Activated T-helper 1 cell treated with anti-CD3 and anti-CD28 coated beads, Interleukin-2, amount 50 U/mL, for 16 hours (primary cell): ENCODE data around the gene RERE.

Experiments used
- DNase-seq, 2 donors: peaks; one replicate each; pipeline ENCODE4 v3.0.0-alpha.2; 2020; ENCODE audit warnings: low read depth in 1 of 2, low spot score in 1 of 2

RERE gene

DNA sequence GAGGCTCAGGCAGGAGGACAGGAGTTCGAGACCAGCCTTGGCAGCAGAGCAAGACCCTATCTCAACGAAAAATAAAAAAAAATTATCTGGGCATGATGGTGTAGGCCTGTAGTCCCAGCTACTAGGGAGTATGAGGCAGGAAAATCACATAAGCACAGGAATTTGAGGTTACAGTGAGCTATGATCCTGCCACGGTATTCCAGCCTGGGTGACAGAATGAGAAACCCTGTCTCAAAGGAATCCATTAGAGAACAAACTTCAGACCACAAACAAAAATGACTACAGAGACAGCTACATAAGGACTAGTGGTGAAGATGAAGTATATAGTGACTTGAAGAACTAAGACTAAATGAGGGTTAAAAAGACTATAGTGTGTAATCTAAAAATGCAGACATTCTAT lies 233.1 kb downstream of the RERE start:
- DNase-seq, result no peak

DNA sequence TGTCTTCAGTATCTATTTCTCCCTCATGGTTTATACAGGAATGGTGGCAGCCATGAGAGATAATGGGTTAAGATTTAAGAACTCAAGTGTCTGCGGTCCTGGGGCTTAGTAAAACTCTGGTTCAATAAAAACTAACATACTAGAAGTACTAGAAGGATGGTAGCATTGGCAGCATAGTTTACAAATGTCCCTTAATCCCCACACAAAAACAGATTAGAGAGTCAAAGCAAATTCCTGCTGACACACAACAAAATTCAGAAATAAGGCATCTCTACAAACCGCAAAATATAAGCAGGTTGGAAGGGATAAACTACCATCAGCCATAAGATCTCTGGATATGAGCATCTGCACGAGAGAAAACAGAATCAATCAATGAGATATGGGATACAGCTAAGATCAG lies 234.4 kb downstream of the RERE start:
- no peak for DNase-seq

DNA sequence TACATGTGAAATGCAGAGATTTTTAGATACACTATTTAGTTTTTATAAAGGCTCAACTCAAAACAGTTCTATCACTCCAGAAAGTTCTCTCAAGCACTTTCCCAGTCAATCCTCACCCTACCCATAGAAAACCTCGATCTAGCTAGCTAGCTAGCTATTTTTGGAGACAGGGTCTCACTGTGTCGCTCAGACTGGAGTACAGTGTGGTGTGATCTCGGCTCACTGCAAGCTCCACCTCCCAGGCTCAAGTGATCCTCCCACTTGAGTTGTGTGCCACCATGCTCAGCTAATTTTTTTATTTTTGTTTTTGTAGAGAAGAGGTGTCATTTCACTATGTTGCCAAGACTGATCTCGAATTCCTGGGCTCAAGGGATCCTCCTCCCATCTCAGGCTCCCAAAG lies 236.9 kb downstream of the RERE start:
- DNase-seq, result no peak

DNA sequence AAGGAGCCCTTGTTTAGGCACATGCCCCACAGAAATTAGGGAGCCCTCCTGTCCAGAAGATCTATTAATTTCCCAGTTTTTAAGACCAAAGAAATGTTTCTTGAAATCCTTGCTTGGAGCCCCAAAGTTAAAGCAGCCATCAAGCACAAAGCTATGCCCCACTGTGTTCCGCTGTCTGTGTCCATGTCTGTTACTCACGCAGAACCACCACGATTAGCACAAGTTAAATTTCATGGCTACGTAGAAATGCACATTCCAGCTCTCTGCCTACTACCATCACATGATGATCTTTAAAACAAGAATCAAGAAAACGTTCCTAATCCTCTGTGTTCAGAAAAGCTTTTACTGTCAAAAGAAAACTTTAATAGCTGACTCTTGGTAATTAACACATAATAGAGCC lies 238.5 kb downstream of the RERE start:
- DNase-seq, result no peak

DNA sequence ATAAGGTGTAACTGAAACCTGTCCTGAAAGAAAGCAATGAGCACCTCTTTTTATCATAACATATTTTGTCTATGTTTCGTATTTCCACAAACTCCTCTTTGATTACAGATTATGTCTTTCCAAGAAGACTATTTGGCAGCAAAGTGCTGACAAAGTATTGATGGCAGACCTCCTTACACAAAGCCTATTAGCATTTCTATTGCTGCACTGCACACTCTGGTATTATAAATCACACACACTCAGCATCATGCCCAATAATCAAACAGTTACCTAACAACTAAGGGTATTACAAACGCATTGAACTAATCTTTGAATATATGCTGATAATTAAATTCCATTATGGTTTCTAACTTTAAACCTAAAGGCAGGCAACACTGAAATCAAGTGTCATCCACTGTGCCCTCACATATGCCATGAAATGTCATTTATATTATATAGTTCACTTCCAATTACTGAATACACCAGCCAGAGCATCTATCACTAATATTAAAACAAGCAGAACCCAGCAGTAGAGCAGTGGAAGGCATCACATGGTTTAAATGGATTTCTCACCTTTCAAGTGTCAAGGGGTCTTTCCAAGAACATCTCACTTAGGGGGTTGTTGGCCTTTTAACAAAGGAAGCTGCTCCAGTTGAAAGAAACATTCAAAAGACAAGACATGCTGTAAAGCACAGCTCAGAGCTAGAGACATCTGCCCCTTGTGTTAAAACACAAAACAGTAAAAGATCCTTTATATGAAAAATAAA lies 239.1 kb downstream of the RERE start:
- no peak for DNase-seq

DNA sequence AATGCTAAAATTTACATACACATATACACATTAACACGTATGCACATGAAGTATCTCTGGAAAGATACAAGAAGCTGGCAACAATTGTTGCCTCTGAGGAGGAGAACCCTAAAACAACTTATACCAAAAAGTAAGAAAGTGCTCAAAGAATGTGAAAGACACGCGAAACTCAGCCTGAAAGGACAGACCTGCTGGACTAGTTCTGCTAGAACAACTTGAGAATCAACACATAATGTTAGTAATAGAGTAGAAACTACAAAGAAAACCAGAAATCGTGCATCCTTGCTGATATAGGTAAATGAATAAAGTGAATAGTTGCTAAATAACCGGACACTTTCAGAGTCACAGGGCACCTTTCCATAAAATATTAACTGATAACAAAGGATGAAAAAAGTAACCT lies 242.5 kb downstream of the RERE start:
- DNase-seq, result no peak

DNA sequence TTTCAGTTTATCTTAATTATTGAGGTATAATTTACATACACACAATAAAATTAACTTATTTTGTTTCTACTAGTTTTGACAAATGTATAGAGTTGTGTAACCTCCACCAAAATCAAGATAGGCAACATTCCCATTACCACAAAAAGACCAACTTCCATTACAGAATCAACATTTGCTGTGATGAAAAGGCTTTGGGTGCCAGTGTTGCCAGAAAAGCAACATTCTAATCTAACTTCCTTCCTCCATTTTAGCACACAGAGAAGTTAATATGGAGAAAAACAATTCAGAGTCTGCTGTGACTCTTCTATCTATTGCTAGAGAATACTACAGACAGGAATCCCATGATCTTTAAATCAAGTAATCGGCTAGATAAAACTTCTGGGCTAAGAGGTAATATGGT lies 245.3 kb downstream of the RERE start:
- DNase-seq, result no peak

DNA sequence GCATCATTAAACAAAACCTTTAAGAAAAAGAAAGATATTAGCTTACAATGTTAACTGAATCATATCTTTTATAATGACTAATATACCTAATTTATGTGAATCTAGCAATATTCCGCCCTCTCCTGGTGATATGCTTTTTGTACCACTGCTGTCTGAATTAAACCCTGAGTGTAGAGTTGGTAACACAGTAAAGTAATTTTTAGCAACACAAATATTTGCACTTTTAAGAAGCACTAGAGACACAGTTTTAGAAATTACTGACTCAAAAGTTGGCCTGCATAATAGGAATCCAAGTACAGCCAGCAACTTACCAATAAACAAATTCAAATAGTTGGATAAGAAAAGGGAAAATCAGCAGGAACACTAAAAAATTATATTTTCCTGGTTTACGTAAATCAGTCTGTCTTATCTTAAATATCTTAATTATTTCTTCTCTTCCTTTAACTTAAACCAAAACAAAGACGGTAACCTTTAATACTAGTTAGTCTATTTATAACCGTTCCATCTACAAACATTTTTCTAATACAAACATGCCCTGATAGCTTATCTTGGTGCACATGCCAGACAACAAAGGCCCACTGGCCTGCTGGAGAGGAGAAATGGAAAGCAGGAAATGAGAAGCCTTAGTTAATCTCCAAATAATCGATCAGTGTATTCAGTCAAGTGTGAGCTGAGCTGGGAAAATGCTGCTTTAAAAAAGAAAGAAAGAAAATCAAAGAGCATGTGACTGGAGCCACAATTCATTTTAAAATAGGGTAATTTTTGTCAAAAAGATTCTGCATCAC lies 246.0 kb downstream of the RERE start:
- no peak for DNase-seq

DNA sequence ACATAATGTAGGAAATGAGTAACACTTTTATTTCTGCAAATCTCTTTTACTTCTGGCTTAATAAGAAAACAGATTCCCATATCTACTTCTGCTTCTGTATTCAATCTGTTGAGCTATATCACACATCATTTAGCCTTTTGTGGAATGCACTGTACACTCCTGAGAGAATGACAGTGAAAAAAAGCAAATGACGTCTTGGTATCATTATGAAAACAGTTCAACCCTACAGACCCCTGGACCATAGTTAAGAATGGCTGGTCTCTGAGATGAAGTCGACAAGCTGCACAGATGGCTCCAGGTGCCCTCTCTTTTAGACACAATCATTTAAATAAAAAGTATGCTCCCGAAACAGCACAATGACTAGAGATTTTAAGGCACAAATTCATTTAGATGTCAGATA lies 247.0 kb downstream of the RERE start:
- no peak for DNase-seq

DNA sequence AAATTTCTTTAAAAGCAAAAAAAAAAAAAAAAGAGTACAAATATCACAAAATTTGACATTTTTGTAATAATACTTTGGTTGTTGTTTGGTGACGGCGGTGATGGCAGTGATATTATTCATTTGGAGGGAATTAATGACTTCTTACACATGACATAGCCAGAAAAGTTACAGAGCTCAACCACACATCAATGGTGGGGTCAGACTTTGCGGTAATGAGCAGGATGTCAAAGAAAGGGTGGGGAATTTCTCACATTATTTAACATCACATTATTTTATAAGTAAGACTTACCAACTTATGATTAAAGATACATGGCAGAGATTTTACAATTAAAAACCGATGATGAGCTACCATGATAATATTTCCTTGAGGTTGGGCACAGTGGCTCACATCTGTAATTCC lies 248.2 kb downstream of the RERE start:
- DNase-seq, result no peak

DNA sequence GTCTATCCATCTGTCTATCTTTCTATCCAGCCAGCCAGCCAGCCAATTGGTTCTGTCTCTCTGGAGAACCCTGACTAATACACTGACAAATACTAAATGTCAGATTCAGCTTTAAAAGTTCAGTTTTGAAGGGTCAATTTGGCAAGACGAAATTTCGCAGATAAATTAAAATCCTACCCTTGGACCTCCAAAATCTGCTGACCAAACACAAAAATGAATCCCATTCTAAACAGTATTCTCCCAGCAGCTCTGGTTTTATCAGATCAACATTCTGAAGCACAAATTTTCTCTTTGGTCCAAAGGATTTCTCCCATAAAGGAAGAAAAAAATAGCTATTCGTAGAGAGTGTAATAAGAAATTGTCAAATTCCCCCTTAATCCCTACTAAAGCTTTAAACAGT lies 248.6 kb downstream of the RERE start:
- DNase-seq, result no peak

DNA sequence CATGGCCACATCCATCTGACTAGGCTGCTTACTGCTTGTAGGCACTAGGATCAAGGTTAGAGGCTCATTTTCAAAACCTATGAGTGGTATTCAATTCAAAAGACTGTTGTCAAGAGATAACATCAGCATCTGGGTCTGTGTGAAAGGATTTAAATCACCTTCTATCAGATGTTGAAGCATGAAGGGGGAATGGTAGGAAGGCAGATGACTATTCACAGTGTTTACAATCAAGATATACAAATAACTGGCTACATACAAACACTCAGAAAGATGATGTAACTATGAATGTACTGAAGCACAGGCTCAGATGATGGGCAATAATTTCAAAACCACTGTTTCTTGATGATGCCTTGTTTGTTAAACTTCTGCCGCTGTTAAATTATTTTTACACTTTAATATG lies 250.3 kb downstream of the RERE start:
- DNase-seq, result no peak

DNA sequence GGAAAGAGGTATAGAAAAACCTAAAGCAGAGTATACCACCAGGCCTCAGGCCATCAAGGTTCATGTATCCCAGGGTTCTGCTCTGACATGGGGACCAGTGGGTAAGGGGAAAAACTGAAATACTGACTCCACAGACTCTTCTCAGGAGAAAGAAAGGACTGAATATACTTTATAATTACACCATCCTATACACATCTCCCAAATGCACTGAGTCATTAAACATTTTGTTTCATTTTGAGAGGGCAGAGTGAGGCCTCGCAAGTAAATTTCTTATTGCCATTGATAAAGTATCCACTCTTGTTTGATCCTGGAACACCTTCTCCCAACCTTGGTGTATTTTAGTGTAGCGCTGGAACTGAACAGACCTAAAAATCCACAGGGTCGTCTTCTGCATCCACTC lies 251.6 kb downstream of the RERE start:
- no peak for DNase-seq

DNA sequence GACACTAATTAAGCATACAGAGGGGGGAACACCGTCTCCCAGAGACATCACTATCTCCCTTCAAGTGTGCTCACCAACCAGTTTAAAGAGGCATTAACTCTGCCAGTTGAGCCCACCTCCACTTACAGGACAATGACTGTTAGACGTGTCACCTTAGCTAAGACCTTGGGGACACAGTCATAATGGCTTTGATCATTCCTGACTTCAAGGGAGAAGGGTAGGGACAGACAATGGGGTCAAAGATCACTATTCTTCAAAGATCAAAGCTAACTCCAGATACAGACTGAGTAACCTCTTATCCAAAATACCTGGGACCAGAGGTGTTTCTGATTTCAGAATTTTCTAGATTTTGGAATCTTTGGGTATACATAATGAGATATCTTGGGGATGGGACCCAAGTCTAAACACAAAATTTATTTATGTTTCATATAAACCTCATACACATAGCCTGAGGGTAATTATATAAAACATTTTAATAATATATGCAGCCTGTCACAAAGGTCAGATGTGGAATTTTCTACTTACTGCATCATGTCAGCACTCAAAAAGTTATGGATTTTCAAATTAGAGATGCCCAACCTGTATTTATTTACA lies 253.4 kb downstream of the RERE start:
- DNase-seq, result no peak

DNA sequence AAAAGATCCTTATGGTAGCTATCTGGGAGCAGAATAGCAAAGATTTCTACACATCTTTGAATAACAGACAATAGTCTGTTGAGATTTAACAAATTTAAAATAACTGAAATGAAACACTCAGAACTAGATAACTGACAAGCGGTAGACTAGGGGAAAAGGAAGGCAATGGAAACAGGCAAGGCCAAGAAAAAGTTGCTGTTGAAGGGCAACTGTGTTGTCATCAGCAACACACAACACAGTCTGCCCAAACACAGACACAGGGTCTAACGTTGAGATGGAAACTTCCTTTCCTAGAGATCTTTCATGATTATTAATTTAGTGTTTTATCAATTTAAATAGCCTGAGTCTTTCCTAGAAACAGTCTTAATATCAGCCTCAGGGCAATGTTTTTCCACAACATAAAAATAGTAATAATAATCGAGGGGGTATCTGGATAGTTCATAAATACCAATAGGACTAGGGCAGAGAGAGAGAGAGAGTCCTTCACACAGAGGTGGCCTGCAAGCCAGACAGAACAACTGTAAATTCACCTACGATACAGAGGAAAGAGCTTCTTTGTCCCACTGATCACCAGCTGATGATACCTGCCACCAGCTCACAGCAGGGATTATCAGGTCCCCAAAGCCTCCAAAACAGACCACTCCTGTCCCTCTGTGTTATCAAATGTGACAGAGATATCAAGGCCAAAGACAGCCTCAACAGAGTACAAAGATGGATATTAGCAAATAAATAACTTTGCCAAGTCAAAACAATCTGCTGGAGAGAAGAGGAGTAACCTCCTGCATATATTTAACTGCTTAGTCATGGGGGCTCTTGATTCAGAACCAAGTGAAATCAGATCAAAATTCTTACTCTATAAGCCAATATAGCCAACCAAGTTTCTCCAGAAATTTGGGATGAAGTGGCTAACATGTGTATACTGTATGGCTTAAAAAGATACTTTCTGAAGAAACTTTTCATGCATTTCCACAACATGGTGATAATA lies 254.3 kb downstream of the RERE start:
- no peak for DNase-seq

DNA sequence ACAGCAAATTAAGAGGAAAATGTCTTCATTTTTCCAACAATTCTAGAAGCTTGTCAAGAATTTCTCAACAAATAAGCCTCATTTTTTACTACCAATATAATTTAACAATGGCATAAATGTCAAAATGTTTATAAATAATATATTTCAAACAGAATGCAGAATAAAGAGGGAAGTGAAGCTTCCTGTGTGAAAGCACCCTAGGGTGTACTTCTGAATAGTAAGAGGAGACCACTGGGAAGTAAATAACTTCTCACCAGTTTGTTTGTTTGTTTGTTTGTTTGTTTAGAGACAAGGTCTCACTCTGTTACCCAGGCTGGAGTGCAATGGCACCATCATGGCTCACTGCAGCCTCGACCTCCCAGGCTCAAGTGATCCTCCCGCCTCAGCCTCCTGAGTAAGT lies 255.2 kb downstream of the RERE start:
- no peak for DNase-seq

DNA sequence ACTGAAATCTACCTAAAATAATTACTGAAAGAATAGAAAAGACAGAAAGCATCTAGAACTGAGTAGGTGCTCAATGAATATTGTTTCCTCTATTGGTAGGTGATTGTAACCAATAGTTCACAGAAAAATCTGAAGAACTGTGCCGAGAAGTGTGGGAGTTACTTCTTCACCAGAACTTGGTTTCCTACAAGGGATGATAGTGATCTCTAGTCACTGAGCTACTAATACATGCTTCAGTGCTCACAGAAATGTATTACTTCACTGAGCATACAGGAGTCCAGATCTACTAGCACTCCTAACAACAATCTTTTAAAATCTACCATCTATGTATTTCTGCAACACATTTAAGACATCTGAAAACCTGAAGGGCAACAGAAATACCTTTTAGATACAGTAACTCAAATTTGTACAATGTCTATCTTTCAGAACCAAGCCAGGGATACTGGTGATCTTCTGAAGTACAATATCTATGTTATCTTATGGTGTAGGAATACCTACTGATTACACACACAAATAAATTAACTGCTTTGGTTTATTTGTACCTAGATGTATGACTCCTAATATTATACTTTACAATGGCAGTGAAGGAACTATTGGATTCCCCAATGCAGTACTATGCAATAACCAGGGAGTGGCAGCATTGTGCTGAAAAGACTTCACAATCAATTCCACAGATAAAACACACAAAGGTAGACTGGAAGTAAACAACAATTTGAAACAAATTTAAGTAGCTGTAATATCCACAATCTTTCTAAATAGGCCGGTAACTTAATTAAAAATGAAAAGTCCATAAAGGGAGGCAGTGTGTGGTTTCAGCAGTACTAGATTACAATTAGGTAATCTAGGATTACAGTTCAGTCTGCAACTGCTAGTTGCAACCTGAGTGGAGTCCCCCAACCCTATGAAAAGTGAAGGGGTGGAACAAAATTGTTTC lies 256.6 kb downstream of the RERE start:
- no peak for DNase-seq

DNA sequence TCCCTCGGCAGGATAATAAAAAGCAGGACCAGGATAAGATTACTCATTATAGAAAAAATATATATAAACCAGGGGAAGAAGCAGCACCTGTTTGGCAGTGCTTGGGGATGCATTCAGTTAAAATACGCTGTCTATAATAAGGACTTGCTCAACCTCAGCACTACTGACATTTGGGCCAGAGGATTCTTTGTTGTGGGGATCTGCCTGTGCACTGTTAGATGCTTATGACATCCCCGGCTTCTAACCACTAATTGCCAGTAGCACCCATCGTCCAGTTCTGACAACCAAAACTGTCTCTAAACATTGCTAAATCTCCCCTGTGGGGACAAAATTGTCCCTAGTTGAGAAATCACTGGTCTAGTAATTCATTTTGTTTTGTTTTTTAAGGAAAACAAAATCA lies 257.4 kb downstream of the RERE start:
- no peak for DNase-seq

DNA sequence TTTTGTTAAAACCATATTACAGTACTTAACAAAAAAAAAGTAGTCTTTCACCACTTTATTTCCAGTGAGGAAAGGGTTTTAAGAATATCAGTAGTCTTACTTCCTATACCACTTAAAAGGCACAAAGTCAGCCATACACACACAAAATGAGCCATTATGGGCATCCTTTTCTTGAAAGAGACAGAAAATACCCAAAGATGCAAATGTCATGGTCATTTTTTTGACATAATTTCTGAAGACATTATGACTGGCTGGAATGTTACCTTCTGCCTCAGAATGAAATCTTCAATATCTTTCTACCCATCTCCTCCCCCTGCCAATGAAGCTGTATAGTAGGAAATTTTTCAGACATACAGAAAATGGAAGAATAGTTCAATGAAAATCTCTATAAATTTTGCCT lies 261.9 kb downstream of the RERE start:
- no peak for DNase-seq

DNA sequence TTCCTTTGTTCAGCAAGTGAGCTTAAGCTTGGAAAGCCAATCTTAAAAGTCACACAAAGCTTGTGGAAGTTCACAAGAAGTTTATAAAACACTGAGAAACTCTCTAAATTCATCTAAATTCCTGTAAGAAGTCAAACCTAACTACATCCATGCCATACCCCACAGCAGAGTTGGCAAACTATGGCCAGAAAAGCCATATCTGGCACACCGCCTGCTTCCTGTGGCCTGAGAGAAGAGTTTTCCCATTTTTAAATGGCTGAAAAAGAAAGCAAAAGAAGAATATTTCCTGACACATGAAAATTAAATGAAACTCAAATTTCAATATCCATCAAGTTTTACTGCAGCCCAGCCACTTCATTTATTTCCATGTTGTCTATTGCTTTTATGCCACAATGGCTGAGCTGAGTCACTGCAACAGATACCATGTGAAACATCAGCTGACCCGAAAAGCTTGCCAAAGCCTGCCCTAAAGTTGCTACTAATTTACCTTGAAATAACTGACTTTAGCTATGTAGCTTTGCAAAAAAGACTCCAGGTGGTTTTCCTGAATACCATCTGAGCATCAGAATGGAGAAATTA lies 262.4 kb downstream of the RERE start:
- DNase-seq, result no peak
